Iris pigment epithelial cell (primary cell): ENCODE measurements around the gene RABL6.

Experiments
- DNase-seq: peaks from one replicate; pipeline ENCODE4 v3.0.0-alpha.2; 2011; ENCODE audit warnings: low read depth

Gene RABL6

GRCh38 chr9:136847088-136847825, 39.5 kb downstream of the RABL6 start:
- DNase-seq = peak; percentile 57

- peak; percentile 85 for DNase-seq
Observed at GRCh38 chr9:136847826-136848392, 40.2 kb downstream of the RABL6 start.

GRCh38 chr9:136848393-136849037, 40.8 kb downstream of the RABL6 start:
- DNase-seq = peak; percentile 45

- DNase-seq = peak; percentile 99
Observed at GRCh38 chr9:136849038-136849959, 41.6 kb downstream of the RABL6 start, which contains the start of gene PHPT1. Gene PHPT1 (plus strand): TSS chr9:136849409. CDS start chr9:136849431, 22 bp downstream.

GRCh38 chr9:136849960-136850865, 42.5 kb downstream of the RABL6 start:
- no peak for DNase-seq

- DNase-seq = no peak
Observed at GRCh38 chr9:136850866-136851775, 43.4 kb downstream of the RABL6 start.

GRCh38 chr9:136851941-136852663, 44.4 kb downstream of the RABL6 start, which contains the start of gene MAMDC4:
Gene MAMDC4 (plus strand): TSS chr9:136852346. CDS start chr9:136852417, 71 bp downstream.
- DNase-seq = no peak

- DNase-seq = no peak
Observed at GRCh38 chr9:136852664-136853595, 45.2 kb downstream of the RABL6 start.

GRCh38 chr9:136853596-136854112, 45.9 kb downstream of the RABL6 start:
- DNase-seq = no peak

GRCh38 chr9:136854113-136854841, 46.5 kb downstream of the RABL6 start:
- no peak for DNase-seq

GRCh38 chr9:136854842-136855460, 47.2 kb downstream of the RABL6 start:
- DNase-seq = no peak

- no peak for DNase-seq
Observed at GRCh38 chr9:136855461-136856078, 47.8 kb downstream of the RABL6 start.

GRCh38 chr9:136856079-136856476, 48.3 kb downstream of the RABL6 start:
- DNase-seq = no peak

- no peak for DNase-seq
Observed at GRCh38 chr9:136856541-136857141, 48.9 kb downstream of the RABL6 start.

- no peak for DNase-seq
Observed at GRCh38 chr9:136857166-136857565, 49.4 kb downstream of the RABL6 start.
